ENCODE measurements around the gene GLIPR1L2. TPM values are rescaled to one million over a fixed set of nuclear protein-coding genes. Genes with fewer than 3 reads are reported as not detected.
"Not testable (repeated sequence)": the region's sequence is repeated elsewhere in the genome, so short reads cannot be mapped to it uniquely, and the experiment has no call there.

GLIPR1L2 gene
- total RNA-seq, 1 experiment from 2014 or later = not detected

DNA sequence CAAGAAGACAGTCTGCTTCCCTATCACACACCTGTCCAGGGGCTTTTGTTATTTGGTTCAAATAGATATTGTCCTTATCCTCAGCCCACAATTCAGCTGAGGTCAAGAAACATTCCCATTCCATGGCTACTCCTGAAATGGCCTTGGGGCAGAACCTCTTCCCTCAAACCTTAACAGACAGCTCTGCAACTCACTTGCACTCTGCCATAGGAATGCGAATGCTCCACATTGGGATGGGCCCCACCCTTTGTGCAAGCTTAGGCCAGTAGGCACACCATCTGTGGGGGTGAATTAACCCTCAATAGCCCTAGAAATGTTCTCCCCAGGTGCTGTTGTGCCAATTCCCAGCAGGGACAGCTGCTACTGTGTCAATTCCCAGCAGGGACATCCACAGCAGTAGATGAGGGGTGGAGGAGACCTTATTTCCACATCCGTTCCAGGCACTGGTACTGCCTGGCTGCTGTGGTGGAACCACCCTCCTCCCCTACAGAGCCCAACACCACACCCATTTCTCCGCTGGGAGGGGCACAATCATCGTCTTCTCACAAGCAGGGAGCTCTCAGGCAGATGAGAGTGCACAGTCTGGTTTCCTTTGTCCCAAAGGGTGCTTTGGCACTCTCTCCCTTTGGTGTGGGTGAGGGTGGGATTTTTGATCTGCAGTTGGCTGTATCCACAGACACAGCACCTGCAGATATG lies 47.3 kb downstream of the GLIPR1L2 start:
- Histone ChIP-seq H3K4me3 (ENCODE audit: low read depth, low read length, poor library complexity, severe bottlenecking) (no peak overlapping the region), H3K4me1 (ENCODE audit: insufficient read depth, low read length, poor library complexity, severe bottlenecking) (no peaks in the 10 kb centered on the region), H3K27me3 (replicated peaks; ENCODE audit: insufficient read depth, low read depth, low read length, poor library complexity) (no peaks in the 10 kb centered on the region), H3K36me3 (ENCODE audit: insufficient read depth, low read length, poor library complexity, severe bottlenecking) (no peaks in the 10 kb centered on the region), H3K27ac (ENCODE audit: low read depth, low read length, poor library complexity, severe bottlenecking) (no peak overlapping the region), H3K9me3 (ENCODE audit: low read depth, low read length, poor library complexity, severe bottlenecking) (no peaks in the 10 kb centered on the region)
- ChIA-PET CTCF (interaction anchor here (0.6 kb wide), 1 partner anchor 930 kb away, joined by 3 read pairs; no protein-coding TSS in a partner anchor), POLR2A (ENCODE audit: low non-redundant PET) (no interaction called here)
- no TSS peak for BruUV-seq (replicated peaks)
- TF ChIP-seq, protein P1, sequence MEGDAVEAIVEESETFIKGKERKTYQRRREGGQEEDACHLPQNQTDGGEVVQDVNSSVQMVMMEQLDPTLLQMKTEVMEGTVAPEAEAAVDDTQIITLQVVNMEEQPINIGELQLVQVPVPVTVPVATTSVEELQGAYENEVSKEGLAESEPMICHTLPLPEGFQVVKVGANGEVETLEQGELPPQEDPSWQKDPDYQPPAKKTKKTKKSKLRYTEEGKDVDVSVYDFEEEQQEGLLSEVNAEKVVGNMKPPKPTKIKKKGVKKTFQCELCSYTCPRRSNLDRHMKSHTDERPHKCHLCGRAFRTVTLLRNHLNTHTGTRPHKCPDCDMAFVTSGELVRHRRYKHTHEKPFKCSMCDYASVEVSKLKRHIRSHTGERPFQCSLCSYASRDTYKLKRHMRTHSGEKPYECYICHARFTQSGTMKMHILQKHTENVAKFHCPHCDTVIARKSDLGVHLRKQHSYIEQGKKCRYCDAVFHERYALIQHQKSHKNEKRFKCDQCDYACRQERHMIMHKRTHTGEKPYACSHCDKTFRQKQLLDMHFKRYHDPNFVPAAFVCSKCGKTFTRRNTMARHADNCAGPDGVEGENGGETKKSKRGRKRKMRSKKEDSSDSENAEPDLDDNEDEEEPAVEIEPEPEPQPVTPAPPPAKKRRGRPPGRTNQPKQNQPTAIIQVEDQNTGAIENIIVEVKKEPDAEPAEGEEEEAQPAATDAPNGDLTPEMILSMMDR (conservative IDR thresholded peaks at IDR 0.05; ENCODE audit: low read depth, low read length) = no peak
- TF ChIP-seq EZH2 (IDR thresholded peaks at IDR 0.05; ENCODE audit: borderline replicate concordance, low read depth, low read length, poor library complexity, severe bottlenecking) = no peak
- DNase-seq (ENCODE audit: low spot score) = no peak
- intact Hi-C loops (cut with micrococcal nuclease; ENCODE audit: unreplicated experiment) = no loop called here

DNA sequence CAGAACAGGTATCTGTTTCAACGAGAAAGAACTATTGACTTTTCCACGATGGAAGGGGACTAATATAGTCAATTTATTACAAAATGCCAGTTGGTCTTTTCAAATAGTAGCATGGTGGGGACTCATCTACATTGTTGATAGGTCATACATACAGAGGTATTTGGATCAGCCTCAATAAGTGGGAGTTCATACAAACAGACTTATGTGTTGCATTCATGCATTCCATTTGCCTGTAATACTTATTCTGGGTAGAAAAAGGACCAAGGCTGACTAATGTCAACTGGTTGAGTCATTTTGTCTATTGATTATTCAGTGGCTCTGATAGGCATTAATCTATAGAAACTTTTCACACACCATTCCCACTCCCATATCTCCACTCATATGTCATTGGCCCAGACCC lies 48.2 kb downstream of the GLIPR1L2 start:
- Histone ChIP-seq H3K9me3 (ENCODE audit: low read depth, low read length, poor library complexity, severe bottlenecking) (no peaks in the 10 kb centered on the region), H3K27me3 (replicated peaks; ENCODE audit: insufficient read depth, low read depth, low read length, poor library complexity) (no peaks in the 10 kb centered on the region), H3K36me3 (ENCODE audit: insufficient read depth, low read length, poor library complexity, severe bottlenecking) (no peaks in the 10 kb centered on the region), H3K4me1 (ENCODE audit: insufficient read depth, low read length, poor library complexity, severe bottlenecking) (no peaks in the 10 kb centered on the region), H3K4me3 (ENCODE audit: low read depth, low read length, poor library complexity, severe bottlenecking) (no peak overlapping the region), H3K27ac (ENCODE audit: low read depth, low read length, poor library complexity, severe bottlenecking) (no peak overlapping the region)
- BruUV-seq (replicated peaks) = no TSS peak
- ChIA-PET POLR2A (ENCODE audit: low non-redundant PET) (no interaction called here), CTCF (interaction anchor here (0.6 kb wide), 1 partner anchor 929 kb away, joined by 3 read pairs; no protein-coding TSS in a partner anchor)
- intact Hi-C loops (cut with micrococcal nuclease; ENCODE audit: unreplicated experiment) = no loop called here
- TF ChIP-seq, protein P1 (conservative IDR thresholded peaks at IDR 0.05; ENCODE audit: low read depth, low read length) = no peak
- TF ChIP-seq EZH2 (IDR thresholded peaks at IDR 0.05; ENCODE audit: borderline replicate concordance, low read depth, low read length, poor library complexity, severe bottlenecking) = no peak
- DNase-seq (ENCODE audit: low spot score) = no peak

DNA sequence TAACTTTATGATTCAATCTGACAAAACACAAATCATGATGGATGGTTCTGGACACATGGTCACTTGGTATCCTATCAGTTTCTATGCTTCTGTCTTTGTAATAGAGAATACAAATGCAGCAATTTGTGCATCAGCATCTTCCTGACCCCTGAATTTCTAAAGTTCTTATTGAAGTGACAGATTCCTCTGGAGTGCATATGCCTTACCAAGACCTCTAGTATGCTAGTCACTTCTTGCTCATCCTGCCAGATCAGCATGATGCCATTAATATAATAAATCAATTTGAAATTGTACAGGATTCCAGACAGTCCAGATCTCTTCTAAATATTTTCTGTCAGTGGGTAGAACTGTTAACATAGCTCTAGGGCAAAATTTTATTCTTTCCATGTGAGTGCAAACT lies 49.0 kb downstream of the GLIPR1L2 start:
- intact Hi-C loops (cut with micrococcal nuclease; ENCODE audit: unreplicated experiment) = no loop called here
- no TSS peak for BruUV-seq (replicated peaks)

DNA sequence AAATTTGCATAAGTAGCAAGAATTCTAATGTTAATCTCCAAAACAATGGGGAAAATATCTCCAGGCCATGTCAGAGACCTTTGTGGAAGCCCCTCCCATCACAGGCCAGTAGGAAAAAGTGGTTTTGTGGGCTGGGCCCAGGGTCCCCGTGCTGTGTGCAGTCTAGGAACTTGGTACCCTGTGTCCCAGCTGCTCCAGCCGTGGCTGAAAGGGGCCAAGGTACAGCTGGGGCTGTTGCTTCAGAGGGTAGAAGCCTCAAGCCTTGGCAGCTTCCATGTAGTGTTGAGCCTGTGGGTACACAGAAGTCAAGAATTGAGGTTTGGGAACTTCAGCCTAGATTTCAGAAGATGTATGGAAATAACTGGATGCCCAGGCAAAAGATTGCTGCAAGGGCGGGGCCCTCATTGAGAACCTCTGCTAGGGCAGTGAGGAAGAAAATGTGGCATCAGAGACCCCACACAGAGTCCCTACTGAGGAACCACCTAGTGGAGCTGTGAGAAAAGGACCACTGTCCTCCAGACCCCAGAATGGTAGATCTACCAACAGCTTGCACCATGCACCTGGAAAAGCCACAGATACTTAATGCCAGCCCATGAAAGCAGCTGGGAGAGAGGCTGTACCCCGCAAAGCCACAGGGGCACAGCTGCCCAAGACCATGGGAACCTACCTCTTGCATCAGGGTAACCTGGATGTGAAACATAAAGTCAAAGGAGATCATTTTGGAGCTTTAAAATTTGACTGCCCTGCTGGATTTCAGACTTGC lies 51.0 kb downstream of the GLIPR1L2 start:
- POLR2A ChIA-PET (ENCODE audit: low non-redundant PET); intact Hi-C loops (cut with micrococcal nuclease; ENCODE audit: unreplicated experiment); H3K4me3 ChIP-seq (ENCODE audit: low read depth, low read length, poor library complexity, severe bottlenecking); H3K4me1 ChIP-seq (ENCODE audit: insufficient read depth, low read length, poor library complexity, severe bottlenecking); H3K36me3 ChIP-seq (ENCODE audit: insufficient read depth, low read length, poor library complexity, severe bottlenecking); BruUV-seq (replicated peaks); CTCF ChIA-PET; DNase-seq (ENCODE audit: low spot score); H3K27ac ChIP-seq (ENCODE audit: low read depth, low read length, poor library complexity, severe bottlenecking); H3K9me3 ChIP-seq (ENCODE audit: low read depth, low read length, poor library complexity, severe bottlenecking); H3K27me3 ChIP-seq (replicated peaks; ENCODE audit: insufficient read depth, low read depth, low read length, poor library complexity): not testable (repeated sequence)

More for the DNA sequence above, 49.0 kb downstream of the GLIPR1L2 start:
- ChIA-PET POLR2A (ENCODE audit: low non-redundant PET) (no interaction called here), CTCF (no interaction called here)
- Histone ChIP-seq H3K27me3 (replicated peaks; ENCODE audit: insufficient read depth, low read depth, low read length, poor library complexity) (no peaks in the 10 kb centered on the region), H3K4me3 (ENCODE audit: low read depth, low read length, poor library complexity, severe bottlenecking) (no peak overlapping the region), H3K36me3 (ENCODE audit: insufficient read depth, low read length, poor library complexity, severe bottlenecking) (no peaks in the 10 kb centered on the region), H3K4me1 (ENCODE audit: insufficient read depth, low read length, poor library complexity, severe bottlenecking) (no peaks in the 10 kb centered on the region), H3K9me3 (ENCODE audit: low read depth, low read length, poor library complexity, severe bottlenecking) (no peaks in the 10 kb centered on the region), H3K27ac (ENCODE audit: low read depth, low read length, poor library complexity, severe bottlenecking) (no peak overlapping the region)
- TF ChIP-seq EZH2 (IDR thresholded peaks at IDR 0.05; ENCODE audit: borderline replicate concordance, low read depth, low read length, poor library complexity, severe bottlenecking) = no peak
- TF ChIP-seq, protein P1 (conservative IDR thresholded peaks at IDR 0.05; ENCODE audit: low read depth, low read length) = no peak
- DNase-seq (ENCODE audit: low spot score) = no peak

DNA sequence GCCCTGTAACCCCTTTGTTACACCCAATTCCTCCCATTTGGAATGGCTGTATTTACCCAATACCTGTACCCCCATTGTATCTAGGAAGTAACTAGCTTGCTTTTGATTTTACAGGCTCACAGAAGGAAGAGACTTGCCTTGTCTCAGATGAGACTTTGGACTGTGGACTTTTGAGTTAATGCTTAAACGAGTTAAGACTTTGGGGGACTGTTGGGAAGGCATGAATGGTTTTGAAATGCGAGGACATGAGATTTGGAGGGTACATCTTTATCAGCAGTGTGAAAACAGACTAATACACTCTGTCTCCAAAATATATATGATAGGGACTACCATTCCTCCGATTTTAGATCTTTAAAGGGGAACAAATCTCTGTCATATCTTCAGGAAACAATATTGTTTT lies 51.6 kb downstream of the GLIPR1L2 start:
- CTCF ChIA-PET; H3K9me3 ChIP-seq (ENCODE audit: low read depth, low read length, poor library complexity, severe bottlenecking); DNase-seq (ENCODE audit: low spot score); H3K27ac ChIP-seq (ENCODE audit: low read depth, low read length, poor library complexity, severe bottlenecking); H3K27me3 ChIP-seq (replicated peaks; ENCODE audit: insufficient read depth, low read depth, low read length, poor library complexity); POLR2A ChIA-PET (ENCODE audit: low non-redundant PET); H3K4me1 ChIP-seq (ENCODE audit: insufficient read depth, low read length, poor library complexity, severe bottlenecking); BruUV-seq (replicated peaks); intact Hi-C loops (cut with micrococcal nuclease; ENCODE audit: unreplicated experiment); H3K36me3 ChIP-seq (ENCODE audit: insufficient read depth, low read length, poor library complexity, severe bottlenecking); H3K4me3 ChIP-seq (ENCODE audit: low read depth, low read length, poor library complexity, severe bottlenecking): not testable (repeated sequence)

Measured in A673 (cell line).